Stimulated activated CD4-positive, alpha-beta T cell treated with anti-CD3 and anti-CD28 coated beads, Interleukin-15, amount 100 ng/mL, for 48 hours (primary cell): Measurements from ENCODE around the gene MAD1L1.

Experiments used
- DNase-seq, 2 donors: peaks; one replicate each; pipeline ENCODE4 v3.0.0-alpha.2; 2020; ENCODE audit warnings: low read depth in 2 of 2

The MAD1L1 gene

DNA sequence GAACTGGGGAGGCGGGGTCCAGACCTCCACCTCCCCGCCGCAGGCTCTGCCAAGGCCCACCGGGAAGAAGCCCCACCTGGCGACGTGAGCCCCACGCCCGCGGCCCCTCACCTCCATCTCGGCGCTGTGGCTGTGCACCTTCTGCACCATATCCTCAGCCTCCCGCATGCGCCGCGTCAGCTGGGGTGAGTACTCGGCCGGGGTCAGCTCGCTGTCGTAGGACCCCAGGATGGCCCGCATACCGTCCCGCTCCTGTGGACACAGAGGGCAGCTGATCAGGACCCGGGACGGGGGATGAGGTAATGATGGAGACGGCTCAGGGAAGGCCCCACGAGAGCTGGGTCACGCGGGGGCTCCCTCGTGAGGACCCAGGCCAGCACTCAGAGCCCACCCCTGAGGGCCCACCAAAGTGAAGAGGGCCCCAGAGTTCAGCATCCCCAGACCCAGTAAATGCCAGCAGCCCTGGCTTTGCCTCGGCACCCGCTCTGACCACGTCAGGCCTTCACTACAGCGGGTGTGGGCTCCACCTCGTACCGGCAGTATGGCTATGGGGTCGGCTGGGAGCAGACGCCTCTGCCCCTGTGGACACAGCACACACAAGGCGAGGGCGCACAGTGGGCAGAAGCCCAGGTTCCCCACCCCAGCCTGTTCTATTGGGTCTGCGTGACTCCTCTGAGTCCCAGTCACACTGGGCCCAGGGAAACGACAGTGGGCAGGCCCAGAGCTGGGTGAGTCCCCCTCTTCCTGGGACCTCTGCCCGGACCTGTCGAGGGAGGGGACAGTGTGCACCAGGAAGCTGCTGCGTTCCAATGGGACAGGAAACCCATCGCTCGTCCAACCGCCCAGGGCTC, 218.1 kb downstream of the MAD1L1 start:
- DNase-seq = no peak

DNA sequence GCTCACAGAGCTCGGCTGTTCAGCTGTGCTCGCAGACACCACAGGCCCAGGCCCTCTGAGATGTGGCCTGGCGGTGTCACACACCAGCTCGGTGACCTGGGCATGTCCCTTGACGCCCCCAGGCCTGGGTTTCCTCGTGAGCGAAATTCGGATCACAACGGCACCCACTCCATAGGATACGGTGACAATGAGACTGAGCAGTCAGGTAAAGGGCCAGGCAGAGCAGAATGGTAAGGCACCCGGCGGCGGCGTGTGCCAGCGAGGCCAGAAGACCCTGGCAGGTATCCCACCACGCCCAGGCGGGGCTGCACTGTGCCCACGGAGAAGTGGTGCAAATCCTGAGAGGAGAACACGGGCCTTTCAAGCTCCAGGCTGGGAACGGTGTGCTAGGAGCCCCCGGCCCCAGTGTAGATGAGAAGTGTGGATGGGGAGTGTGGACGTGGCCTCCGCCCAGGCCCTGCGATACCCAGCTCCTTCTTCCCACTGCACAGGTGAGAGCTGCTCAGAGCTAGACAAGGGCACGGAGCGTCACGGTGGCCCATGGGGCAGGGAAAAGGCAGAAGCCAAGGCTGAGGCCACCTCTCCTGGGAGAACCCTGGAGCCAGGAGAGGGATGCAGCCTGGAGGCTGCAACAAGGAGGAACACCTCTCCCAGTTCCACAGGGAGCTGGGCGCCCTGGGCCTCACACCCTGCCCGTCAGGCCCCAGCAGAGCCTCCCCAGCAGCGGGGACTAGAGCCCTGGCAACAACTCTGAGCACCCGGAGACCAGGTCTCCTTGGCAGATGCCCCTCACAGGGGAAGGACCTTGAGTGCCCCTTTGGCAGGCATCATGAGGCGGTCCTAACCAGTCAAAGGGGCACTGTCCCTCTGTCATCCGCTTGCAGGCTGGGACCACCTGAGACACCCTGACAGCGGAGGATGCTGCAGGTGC, 219.1 kb downstream of the MAD1L1 start:
- DNase-seq = no peak

DNA sequence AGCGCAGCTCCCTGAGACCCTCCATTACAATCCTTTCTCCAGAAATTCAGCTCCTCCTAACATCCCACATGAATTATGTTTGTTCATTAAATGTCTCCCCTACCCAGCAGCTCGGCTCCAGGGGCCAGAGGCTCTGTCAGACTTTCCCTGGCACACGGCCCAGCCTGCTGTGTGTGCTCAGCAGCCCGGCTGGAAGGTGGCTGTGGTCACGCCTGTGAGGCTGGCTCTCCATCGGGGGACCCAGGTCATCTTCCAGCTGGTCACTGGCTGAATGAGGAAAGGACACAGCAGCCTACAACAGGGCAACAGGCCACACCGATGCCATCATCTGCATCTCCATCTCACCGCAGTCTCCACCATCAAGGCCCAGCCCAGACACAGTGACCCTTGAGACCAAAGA, 219.8 kb downstream of the MAD1L1 start:
- DNase-seq = no peak

DNA sequence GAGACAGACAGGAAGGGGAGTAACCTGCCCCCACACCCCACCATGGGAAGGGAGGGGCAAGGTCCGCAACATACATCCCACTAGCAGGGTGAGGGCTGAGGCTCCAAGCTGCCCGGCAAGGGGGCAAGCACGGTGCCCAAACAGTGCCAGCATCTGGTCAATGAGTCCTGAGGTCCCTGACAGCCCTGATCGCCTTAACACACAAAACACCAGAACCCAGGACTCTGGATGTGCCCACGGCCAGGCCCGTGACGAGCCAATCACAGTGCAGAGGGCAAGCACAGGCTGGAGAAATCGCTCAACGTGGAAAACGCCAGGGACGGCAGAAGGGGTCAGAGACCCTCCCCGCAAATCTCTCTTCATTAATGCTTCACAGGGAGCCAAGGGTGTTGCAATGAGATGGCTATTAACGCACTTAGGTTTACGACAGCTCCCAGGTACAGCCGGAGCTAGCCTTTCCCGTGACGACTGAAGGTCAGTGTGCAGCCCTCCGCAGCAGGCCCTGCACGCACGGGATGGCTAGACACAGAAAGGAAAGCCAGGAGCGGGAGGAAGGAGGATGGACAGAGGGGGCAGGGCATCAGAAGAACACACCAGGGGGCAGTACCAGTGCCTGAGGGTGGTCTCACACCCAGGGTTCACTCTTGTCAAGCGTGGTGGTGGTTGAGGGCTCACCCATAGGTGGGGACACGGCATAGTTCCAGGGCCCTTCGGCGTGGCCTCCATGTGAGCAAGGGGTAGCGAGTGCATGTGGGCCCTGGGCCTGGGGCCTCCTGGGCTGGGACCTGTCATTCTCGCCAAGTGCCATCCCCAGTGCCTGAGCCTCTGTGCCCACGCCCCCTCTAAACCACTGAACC, 220.5 kb downstream of the MAD1L1 start:
- DNase-seq = no peak

DNA sequence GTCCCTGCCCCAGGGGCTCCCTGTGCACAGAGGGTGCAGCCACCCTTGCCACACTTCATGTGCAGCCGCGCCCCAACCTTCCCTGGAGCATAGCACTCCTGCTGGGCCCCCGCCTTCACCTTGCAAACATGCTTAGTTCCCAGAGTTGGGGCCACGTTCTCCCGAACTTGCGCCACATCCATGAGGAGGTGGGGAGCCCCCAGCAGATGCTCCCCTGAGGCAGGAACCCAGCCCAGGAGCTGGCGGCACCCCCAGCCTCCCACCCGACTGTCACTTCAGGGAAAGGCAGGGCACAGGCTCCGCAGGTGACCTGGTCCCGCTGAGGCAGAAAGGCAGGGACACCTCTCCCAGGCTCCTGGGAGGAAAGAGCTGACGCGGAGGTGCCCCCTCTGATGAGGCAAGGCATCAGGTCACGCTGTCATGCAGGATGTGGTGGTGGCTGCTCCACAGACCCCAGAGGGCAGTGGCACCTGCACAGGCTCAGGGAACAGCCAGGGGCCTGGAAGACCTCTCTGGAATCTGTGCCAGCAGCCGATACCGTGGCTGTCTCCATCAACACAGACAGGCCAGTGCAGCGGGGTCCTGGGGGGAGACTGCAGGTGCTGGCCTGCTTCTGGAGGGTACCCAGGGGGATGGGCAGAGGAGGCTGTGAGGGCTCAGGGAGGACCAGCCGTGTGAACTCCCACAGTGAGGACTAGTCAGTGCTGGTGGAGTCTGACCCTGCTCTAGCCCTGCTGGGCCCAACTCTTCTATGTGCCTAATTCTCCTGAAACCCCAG, 221.3 kb downstream of the MAD1L1 start:
- DNase-seq = no peak

DNA sequence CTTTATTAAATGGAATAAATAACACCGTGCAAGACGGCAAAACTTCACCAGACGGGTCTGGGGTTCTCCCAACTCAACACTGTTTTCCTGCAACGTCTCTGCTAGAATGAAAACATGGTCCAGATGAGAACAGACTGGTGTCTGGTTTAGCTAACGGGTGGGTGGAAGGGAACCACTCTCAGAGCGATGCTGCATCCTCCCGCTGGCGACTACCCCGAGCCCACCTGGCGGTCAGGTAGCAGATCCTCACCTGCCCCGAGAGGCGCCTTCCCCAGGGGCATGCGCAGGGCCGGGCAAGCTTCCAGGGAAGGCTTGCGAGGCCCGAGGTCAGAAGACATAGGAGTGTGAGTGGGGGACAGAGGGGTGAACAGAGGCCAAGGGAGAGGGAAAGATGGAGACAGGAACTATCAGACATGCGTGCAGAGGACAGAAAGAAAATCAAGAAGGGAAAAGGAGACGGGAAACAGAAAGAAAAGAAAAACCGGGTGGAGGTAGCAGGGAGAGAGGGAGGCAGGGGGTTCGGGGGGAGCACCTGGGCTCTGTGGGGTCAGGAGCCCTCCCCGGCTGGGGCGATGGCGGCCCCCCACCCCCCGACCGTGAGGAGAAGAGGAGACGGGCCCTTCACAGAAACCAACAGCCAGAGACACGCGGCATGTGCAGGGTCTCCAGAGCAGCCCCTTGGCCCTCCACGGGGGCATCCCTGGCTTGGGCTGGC, 222.0 kb downstream of the MAD1L1 start:
- no peak for DNase-seq

DNA sequence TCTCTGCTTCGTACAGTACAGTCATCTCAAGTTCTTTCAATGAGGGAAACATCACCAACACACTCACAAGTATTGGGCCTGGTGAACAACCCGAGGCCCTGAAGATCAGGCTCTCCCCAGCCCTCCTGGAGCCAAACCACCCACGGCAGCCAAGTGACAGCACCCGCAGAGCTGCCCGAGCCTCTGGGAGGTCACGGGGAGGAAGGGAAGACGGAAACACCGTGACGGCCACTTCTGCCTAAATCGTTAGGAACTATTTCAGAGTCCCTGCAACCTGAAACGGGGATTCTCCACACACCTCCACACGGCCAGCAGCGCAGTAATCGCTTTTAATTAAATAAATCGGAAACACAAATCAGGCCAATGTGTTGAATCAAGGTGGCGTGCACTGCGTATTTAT, 222.6 kb downstream of the MAD1L1 start:
- no peak for DNase-seq

DNA sequence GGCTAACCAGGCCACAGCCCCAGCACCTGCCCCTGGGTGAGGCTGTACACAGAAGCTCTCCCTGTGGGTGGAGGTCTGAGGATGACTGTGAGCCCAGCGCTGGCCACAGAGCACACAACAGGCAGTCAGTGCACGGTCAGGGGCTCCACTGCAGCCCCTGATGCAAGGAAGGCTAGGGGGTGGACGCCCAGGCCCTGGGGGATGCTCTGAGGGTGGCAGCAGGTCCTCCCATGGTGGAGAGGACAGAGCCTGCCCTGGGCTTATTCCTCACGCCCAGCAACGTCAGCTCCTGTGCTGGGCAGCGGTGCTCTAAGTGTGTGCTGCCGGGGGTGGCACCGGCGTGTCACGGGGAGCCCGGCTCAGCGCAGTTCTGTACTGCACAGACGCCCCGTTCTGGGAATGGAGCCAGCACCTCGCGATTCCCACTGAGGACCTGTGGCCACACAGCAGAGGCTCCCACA, 223.2 kb downstream of the MAD1L1 start:
- no peak for DNase-seq

DNA sequence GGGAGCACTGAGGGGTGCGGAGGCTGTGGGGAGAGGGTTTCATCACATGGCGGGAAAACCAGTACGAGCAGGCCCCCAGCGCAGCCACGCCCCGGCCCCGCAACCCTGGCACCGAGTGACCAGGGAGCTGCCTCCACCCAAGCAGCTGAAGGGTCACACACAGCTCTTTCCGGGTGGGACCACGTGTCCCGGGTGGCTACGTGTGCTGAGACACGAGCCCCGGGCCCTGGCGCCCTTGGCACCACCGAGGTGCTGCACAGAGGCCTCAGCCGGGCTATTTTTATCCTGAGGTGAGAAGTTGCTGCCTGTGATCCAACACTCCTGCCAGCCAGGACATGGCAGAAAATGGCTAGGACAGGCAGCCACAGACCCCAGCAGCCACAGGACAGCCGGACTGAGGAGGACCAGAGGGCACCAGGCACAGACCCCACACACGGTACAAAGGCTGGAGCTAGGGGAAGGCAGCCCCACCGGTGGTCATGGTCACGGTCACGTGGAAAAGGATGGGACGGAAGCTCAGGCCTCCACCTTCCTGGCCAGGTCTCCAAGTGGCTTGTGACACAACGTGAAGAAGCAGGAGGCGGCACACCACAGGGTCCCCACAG, 223.7 kb downstream of the MAD1L1 start:
- DNase-seq = no peak

DNA sequence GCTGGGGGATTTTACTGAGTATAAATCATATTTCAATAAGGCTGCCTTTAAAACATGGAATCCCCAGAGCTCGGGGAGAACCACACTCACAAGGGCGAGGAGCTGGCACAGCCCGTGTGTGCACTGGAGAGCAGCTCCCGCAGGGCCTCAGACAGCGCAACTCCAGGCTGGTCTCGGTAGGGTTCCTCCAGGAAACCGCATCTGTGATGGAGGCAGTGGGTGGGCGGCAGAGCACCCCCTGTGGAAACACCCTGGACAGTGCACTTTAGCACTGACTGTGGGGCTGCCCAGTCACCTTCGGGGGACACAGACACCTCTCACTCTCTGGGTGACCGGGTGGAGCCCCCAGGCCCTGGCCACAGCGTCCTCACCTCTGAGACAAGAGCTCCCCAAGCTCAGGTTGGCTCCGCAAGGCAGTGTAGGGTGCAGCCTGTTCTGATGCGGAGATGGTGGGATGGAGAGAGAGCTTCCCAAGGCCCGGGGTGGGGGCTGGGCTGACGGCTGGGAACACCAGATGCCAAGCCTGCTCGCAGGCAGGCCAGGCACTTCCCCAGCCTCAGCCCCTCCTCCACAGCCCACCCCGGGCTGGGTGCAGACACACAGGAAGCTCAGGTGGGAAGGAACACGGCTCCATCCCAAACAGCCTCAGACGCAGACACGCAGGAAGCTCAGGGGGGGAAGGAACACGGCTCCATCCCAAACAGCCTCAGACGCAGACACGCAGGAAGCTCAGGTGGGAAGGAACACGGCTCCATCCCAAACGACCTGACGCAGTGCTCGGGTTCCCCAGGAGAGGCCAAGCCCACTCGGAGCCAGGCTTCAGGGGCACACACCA, 224.4 kb downstream of the MAD1L1 start:
- DNase-seq = no peak

DNA sequence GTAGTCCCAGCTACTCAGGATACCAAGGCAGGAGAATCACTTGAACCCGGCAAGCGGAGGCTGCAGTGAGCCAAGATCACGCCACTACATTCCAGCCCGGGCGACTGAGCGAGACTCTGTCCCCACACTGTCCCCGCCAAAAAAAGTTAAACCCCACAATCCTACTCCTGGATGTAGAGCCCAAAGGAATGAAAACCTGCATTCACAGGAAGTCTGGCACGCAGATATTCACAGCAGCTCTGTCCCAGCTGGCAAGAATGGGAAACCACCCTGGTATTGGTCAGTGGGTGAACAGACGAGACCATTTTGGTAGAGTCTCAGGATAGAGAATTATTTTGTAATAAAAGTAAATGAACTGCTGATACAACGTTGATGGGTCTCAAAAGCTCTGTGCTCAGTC, 225.2 kb downstream of the MAD1L1 start:
- no peak for DNase-seq

DNA sequence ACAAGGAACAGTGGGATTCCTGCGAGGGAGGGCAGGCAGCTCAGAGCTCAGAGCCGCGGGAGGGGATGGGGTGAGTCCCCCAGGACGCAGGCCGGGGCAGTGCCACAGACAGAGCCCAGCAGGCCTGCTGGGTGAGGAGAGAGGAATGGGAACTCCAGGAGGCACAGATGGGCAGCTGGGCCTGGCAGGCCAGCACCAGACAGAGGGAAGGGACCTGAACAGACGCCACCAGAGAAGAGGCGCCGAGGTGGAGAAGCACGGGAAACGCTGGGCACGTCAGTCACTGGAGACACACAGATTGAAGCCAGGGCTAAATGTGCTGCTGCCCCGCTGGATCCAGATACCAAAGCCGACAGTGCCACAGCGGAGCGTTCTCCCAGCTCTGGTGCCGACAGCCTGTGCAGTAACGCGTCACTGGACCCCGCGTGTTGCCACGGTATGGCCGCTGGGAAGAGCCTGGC, 225.8 kb downstream of the MAD1L1 start:
- DNase-seq = no peak

DNA sequence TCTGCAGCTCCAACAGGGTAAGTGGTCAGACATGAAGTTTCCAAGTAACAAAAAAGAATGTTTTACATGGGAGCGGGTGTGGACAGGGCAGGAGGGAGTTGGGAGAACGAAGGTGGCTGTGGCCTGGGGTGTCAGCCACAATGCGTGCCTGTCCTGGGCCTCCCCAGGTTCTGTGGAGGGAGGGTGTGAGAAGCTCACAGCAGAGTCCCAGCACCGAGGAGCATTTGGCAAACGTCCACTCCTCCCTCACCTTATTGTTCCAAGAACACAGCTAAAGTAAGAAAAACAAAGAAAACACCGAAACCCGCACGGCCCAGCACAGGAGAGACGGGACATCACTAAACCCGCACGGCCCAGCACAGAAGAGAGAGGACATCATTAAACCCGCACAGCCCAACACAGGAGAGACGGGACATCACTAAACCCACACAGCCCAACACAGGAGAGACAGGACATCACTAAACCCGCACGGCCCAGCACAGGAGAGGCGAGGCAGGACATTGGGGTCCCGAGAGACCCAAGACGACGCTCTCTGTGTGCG, 226.4 kb downstream of the MAD1L1 start:
- no peak for DNase-seq

DNA sequence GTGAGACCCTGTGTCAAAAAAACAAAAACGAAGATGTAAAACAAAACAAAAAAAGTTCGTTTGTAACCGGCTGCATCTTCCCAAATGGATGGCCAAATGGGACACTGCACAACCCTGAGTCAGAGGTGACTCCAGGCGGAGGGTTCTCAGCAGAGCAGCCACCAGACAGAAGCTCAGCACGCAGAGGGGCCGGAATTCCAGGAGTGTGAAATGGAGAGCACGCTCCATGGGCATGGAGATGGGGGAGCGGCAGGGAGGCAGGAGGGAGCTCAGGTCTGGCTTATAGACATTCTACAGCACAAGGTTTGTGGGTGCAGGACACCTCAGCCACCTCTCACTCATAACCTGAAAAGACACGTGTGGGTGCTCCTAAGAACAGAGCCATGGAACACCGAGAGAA, 227.0 kb downstream of the MAD1L1 start:
- DNase-seq = no peak

DNA sequence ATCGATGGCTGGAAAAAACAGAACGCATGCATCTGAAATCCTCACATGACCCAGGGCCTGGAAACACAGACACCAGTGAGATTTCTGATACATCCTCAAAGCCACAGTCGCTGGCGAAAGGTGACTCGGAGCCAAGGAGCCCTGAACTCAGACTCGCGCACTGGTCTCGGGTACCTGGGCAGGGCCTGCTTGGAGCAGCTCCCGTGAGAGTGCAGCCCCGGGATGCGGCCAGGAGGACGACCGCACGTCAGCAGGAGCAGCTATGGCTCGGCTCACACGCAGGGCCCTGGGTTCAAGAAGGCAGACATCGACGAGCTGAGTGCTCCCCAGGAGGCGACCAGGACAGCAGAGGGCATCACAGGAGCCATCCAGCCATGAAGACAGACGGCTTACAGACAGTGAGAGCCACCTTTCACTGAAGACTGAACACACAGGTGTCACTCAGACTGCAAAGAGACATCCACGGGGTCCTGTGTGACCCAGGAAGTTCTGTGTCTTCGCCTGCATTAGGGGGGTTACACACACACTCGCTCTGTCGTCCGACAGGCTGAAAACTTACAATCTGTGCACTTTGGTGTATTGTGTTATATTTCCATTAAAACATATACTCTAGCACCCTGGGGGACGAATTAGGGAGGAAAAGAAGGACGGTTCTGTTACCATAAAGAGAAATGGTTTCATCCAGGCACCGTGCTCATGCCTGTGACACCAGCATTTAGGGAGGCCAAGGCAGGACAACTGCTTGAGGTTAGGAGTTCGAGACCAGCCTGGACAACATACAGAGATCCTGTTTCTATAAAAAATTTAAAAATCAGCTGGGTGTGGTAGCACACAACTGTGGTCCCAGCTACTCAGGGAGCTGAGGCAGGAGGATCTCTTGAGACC, 227.7 kb downstream of the MAD1L1 start:
- no peak for DNase-seq

DNA sequence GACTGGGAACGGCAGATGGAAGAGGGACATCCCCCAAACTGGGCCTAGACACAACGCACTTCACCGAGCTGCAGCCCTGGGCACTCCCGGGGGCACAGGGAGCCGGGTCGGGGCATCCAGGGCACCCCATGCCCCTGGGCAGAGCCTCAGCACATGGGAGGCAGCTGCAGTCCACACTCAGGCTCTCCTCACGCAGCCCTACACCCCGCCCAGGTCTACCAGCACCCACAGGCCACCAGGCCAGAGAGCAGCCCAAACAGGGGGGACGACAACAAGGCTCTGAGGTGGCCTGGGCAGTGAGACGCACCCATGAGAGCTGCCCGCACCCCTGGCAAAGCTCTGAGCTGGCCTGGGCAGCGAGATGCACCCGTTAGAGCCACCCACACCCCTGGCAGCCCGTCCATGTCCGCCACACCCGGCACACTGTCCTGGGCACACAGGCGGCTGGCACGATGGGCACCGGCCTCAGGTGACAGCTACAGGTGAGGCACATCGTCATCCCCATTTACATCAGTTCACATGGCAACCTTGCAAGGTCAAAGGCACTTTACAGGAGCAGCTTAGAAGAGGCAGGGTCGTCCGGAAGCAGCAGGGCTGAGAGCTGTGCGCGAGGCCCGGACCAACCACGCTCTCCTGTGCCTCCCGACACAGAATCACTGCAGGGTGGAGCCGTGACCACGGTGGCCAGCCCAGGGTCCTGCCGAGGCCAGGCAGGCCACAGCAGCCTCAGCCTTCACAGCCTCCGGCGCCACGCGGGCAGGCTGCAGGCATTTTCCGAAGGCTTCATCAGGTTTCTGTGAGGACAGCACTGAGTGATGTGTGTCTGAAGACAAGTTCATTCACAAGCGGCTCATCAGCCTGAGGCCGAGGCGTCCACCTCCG, 228.6 kb downstream of the MAD1L1 start:
- DNase-seq = no peak
